Superior temporal gyrus (tissue), 1 donor: ENCODE data around the gene DDX3X.

Experiments used
- DNase-seq: peaks from one replicate; pipeline ENCODE4 v3.0.0-alpha.2; 2016; ENCODE audit errors: extremely low spot score

DDX3X gene

GRCh38 chrX:41412261-41413081, 78.5 kb downstream of the DDX3X start:
- DNase-seq: no peak
